ENCODE measurements around the gene EHBP1L1. TPM values are rescaled to one million over a fixed set of nuclear protein-coding genes. Genes with fewer than 3 reads are reported as not detected.
A peak's percentile ranks its signal among the peaks of the same experiment; 100 is the strongest.

EHBP1L1 gene
- polyA plus RNA-seq, 1 donor from 2014 or later = 18.3 TPM

DNA sequence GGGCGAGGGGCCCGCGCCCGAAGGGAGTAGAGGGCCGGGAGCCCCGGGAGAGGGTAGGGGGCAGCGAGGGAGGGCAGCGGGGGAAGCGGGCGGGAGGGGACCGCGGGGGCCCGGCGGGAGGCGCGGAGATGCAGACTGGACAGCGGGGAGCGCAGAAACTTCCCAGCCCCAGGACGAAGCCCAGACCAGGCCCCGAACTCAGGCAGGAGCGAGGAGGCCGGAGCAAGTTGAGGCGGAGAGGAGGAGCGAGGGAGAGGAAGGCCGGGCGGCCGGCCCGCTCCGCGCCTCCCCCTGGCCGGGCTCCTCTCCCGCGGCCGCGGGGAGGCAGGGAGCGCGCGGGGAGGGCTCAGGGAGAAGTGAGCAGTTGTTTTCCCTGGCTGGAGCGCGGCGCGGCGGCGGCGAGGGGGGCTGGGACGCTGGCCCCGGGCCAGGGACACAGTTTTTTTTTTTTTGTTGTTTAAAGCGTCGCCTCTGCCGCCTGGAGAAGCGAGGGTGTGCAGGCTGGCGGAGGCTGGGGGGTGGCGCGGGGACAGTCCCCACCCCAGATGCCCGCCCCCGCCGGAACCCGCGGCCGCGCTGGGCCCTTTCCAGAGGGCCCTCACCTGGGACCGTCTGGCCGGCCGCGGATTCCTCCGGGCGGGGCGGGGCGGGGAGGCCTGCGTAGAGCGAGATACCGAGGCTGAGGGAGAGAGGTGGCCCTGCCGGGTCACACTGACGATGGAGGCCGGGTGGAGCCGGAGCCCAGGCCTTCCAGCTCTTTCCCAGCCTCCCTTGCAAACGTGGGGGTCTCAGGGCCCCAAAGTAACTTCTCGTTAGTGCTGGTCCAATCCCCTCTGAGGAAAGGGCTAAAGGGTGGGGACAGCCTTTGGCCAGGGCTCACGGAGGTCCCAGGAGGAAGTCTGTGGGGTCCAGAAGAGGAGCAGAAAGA, 17.6 kb upstream of the EHBP1L1 start, which contains the start of gene LTBP3:
LTBP3 (minus strand) TSS at position 358 of the 928 bp plus-strand sequence. CDS start 400 bp downstream, outside the sequence.
- Histone ChIP-seq H3K9me3 (ENCODE audit: low read length) (no peaks in the 10 kb centered on the region), H3K27ac (ENCODE audit: low read length) (no peak within 1 kb of the TSS), H3K36me3 (ENCODE audit: insufficient read depth, low read length) (no peaks in the 10 kb centered on the region), H3K27me3 (ENCODE audit: insufficient read depth, low read depth, low read length) (no peaks in the 10 kb centered on the region), H3K4me2 (ENCODE audit: low read length) (no peak within 1 kb of the TSS), H3F3A (ENCODE audit: insufficient read depth, low read length, poor library complexity, severe bottlenecking) (no peaks in the 10 kb centered on the region), H3K79me2 (replicated peaks; ENCODE audit: insufficient read depth, low read length) (no peaks in the 10 kb centered on the region), H2AFZ (ENCODE audit: low read depth, low read length) (no peak within 1 kb of the TSS), H3K9ac (ENCODE audit: low read length) (peak within 1 kb of the TSS; percentile 46), H3K4me3 (ENCODE audit: low read length) (peak within 1 kb of the TSS; percentile 59), H4K20me1 (ENCODE audit: insufficient read depth) (no peaks in the 10 kb centered on the region), H3K9me2 (ENCODE audit: insufficient read depth, low read length) (no peaks in the 10 kb centered on the region)
- TF ChIP-seq, protein P1, sequence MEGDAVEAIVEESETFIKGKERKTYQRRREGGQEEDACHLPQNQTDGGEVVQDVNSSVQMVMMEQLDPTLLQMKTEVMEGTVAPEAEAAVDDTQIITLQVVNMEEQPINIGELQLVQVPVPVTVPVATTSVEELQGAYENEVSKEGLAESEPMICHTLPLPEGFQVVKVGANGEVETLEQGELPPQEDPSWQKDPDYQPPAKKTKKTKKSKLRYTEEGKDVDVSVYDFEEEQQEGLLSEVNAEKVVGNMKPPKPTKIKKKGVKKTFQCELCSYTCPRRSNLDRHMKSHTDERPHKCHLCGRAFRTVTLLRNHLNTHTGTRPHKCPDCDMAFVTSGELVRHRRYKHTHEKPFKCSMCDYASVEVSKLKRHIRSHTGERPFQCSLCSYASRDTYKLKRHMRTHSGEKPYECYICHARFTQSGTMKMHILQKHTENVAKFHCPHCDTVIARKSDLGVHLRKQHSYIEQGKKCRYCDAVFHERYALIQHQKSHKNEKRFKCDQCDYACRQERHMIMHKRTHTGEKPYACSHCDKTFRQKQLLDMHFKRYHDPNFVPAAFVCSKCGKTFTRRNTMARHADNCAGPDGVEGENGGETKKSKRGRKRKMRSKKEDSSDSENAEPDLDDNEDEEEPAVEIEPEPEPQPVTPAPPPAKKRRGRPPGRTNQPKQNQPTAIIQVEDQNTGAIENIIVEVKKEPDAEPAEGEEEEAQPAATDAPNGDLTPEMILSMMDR (IDR thresholded peaks at IDR 0.05; ENCODE audit: poor library complexity, severe bottlenecking) = no peak
- TF ChIP-seq TAF1 (IDR thresholded peaks at IDR 0.05; ENCODE audit: low read depth) = no peak
- no peak for TF ChIP-seq EZH2 (IDR thresholded peaks at IDR 0.05; ENCODE audit: borderline replicate concordance, insufficient read depth, low read length, poor library complexity, severe bottlenecking)
- TF ChIP-seq SMC3 (conservative IDR thresholded peaks at IDR 0.05; ENCODE audit: poor library complexity) = no peak
- no peak for TF ChIP-seq RAD21 (conservative IDR thresholded peaks at IDR 0.05)
- TF ChIP-seq, protein P2, sequence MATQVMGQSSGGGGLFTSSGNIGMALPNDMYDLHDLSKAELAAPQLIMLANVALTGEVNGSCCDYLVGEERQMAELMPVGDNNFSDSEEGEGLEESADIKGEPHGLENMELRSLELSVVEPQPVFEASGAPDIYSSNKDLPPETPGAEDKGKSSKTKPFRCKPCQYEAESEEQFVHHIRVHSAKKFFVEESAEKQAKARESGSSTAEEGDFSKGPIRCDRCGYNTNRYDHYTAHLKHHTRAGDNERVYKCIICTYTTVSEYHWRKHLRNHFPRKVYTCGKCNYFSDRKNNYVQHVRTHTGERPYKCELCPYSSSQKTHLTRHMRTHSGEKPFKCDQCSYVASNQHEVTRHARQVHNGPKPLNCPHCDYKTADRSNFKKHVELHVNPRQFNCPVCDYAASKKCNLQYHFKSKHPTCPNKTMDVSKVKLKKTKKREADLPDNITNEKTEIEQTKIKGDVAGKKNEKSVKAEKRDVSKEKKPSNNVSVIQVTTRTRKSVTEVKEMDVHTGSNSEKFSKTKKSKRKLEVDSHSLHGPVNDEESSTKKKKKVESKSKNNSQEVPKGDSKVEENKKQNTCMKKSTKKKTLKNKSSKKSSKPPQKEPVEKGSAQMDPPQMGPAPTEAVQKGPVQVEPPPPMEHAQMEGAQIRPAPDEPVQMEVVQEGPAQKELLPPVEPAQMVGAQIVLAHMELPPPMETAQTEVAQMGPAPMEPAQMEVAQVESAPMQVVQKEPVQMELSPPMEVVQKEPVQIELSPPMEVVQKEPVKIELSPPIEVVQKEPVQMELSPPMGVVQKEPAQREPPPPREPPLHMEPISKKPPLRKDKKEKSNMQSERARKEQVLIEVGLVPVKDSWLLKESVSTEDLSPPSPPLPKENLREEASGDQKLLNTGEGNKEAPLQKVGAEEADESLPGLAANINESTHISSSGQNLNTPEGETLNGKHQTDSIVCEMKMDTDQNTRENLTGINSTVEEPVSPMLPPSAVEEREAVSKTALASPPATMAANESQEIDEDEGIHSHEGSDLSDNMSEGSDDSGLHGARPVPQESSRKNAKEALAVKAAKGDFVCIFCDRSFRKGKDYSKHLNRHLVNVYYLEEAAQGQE (IDR thresholded peaks at IDR 0.05; ENCODE audit: borderline replicate concordance) = no peak
- TF ChIP-seq POLR2AphosphoS5 (IDR thresholded peaks at IDR 0.05) = no peak
- no peak for TF ChIP-seq EP300 (conservative IDR thresholded peaks at IDR 0.05; ENCODE audit: poor library complexity, severe bottlenecking)
- no peak for TF ChIP-seq MXI1 (conservative IDR thresholded peaks at IDR 0.05; ENCODE audit: poor library complexity, severe bottlenecking)

DNA sequence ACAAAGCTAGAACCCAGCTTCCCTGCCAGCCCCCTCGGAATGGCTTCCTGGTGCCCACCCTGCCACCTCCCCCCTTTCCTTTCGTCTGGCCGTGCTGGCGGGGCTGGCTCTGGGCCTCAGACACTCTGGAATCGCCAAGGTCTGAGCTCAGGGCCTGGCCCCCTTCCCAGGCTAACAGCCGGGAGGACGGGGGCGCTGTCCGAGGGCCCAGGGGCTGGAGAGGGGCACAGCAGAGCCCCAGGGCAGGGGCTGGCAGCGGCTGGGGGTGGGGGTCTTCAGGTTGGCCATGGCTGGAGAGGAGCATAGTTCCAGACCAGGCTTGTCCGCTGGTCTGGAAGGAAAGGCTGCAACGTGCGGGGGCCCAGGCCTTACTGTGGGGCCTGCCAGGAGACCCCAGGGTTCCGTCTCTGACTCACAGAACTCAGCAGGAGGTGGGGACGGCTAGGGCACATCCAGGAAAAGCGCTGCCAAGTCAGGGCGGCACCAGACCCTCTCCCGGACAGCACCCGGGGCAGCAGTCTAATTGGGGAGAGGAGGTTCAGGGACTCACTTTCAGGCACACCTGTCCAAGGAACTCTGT, 16.8 kb upstream of the EHBP1L1 start:
- Histone ChIP-seq H3K9me3 (ENCODE audit: low read length) (no peaks in the 10 kb centered on the region), H2AFZ (ENCODE audit: low read depth, low read length) (no peak overlapping the region), H3K4me3 (ENCODE audit: low read length) (peak overlapping the region; percentile 59), H3K27me3 (ENCODE audit: insufficient read depth, low read depth, low read length) (no peaks in the 10 kb centered on the region), H3K9ac (ENCODE audit: low read length) (no peak overlapping the region), H4K20me1 (ENCODE audit: insufficient read depth) (no peaks in the 10 kb centered on the region), H3K79me2 (replicated peaks; ENCODE audit: insufficient read depth, low read length) (no peaks in the 10 kb centered on the region), H3F3A (ENCODE audit: insufficient read depth, low read length, poor library complexity, severe bottlenecking) (no peaks in the 10 kb centered on the region), H3K4me2 (ENCODE audit: low read length) (no peak overlapping the region), H3K36me3 (ENCODE audit: insufficient read depth, low read length) (no peaks in the 10 kb centered on the region), H3K27ac (ENCODE audit: low read length) (no peak overlapping the region), H3K9me2 (ENCODE audit: insufficient read depth, low read length) (no peaks in the 10 kb centered on the region)
- no peak for TF ChIP-seq POLR2AphosphoS5 (IDR thresholded peaks at IDR 0.05)
- no peak for TF ChIP-seq TAF1 (IDR thresholded peaks at IDR 0.05; ENCODE audit: low read depth)
- no peak for TF ChIP-seq SMC3 (conservative IDR thresholded peaks at IDR 0.05; ENCODE audit: poor library complexity)
- TF ChIP-seq EZH2 (IDR thresholded peaks at IDR 0.05; ENCODE audit: borderline replicate concordance, insufficient read depth, low read length, poor library complexity, severe bottlenecking) = no peak
- TF ChIP-seq, protein P1 (IDR thresholded peaks at IDR 0.05; ENCODE audit: poor library complexity, severe bottlenecking) = no peak
- TF ChIP-seq EP300 (conservative IDR thresholded peaks at IDR 0.05; ENCODE audit: poor library complexity, severe bottlenecking) = no peak
- TF ChIP-seq, protein P2 (IDR thresholded peaks at IDR 0.05; ENCODE audit: borderline replicate concordance) = no peak
- TF ChIP-seq RAD21 (conservative IDR thresholded peaks at IDR 0.05) = no peak
- TF ChIP-seq MXI1 (conservative IDR thresholded peaks at IDR 0.05; ENCODE audit: poor library complexity, severe bottlenecking) = no peak

Measured in neural cell (in vitro differentiated cells).